Activated T-cell treated with anti-CD3 and anti-CD28 coated beads for 48 hours (primary cell): Measurements from ENCODE around the gene PRCD.

ENCODE experiments used
- DNase-seq: peaks from one replicate; pipeline ENCODE4 v3.0.0-alpha.2; 2020; ENCODE audit warnings: low read depth

PRCD gene

GRCh38 chr17:76540381-76541300 lies 797 bp downstream of the PRCD start:
- DNase-seq: no peak

GRCh38 chr17:76541739-76542454 lies 2.1 kb downstream of the PRCD start:
- DNase-seq: no peak

GRCh38 chr17:76542566-76542971 lies 2.7 kb downstream of the PRCD start:
- no peak for DNase-seq

- DNase-seq: no peak
Measured at GRCh38 chr17:76542984-76543383, 3.1 kb downstream of the PRCD start.

- DNase-seq: no peak
Measured at GRCh38 chr17:76543482-76543825, 3.6 kb downstream of the PRCD start.

- DNase-seq: no peak
Measured at GRCh38 chr17:76543826-76544545, 4.1 kb downstream of the PRCD start.

- DNase-seq: no peak
Measured at GRCh38 chr17:76544546-76545365, 4.9 kb downstream of the PRCD start.

GRCh38 chr17:76545918-76546555 lies 6.2 kb downstream of the PRCD start:
- DNase-seq: no peak

GRCh38 chr17:76546556-76547182 lies 6.8 kb downstream of the PRCD start:
- no peak for DNase-seq

- no peak for DNase-seq
Measured at GRCh38 chr17:76547183-76547641, 7.4 kb downstream of the PRCD start.

- no peak for DNase-seq
Measured at GRCh38 chr17:76547642-76548202, 7.9 kb downstream of the PRCD start.

- no peak for DNase-seq
Measured at GRCh38 chr17:76548378-76549214, 8.8 kb downstream of the PRCD start.

GRCh38 chr17:76549215-76549518 lies 9.3 kb downstream of the PRCD start:
- DNase-seq: no peak

- no peak for DNase-seq
Measured at GRCh38 chr17:76549539-76549938, 9.7 kb downstream of the PRCD start.

- no peak for DNase-seq
Measured at GRCh38 chr17:76550712-76551615, 11.1 kb downstream of the PRCD start.

GRCh38 chr17:76551685-76552084 lies 11.8 kb downstream of the PRCD start:
- DNase-seq: no peak

- DNase-seq: no peak
Measured at GRCh38 chr17:76553178-76553908, 13.5 kb downstream of the PRCD start.

GRCh38 chr17:76554131-76554530 lies 14.3 kb downstream of the PRCD start:
- no peak for DNase-seq
